ENCODE results near the gene TRIM27. TPM values are rescaled to one million over a fixed set of nuclear protein-coding genes. Genes with fewer than 3 reads are reported as not detected.
"Not testable (repeated sequence)": the region's sequence is repeated elsewhere in the genome, so short reads cannot be mapped to it uniquely, and the experiment has no call there.

TRIM27 gene
- total RNA-seq, 2 donors from 2014 or later, result 50.7 to 51.1 TPM

DNA sequence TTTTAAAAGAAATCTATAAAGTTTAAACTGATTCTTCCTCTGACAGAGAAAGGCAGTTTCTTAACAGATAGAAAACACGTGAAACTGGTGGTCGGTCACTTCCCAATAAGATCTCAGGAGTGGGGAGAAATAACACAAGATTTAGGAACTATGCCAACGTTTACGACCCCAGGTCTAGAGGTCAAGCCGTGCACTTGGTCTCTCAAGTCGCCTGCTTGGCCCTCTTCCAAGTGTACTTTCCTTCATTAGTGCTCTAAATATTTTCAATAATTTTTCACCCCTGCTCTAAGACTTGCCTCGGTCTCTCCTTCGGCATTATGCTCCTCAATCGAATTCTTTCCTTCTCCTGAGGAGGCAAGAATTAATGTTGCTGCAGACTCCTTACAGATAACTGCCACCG is 61.7 kb downstream of the TRIM27 start:
- Mint-ChIP-seq H3K9me3 (no peaks in the 10 kb centered on the region), H3K36me3 (ENCODE audit: insufficient read depth in 2 of 2) (peaks cover 1 to 6% of the 10 kb centered on the region in 2 donors), H3K4me3 (no peak overlapping the region), H3K27ac (peak overlapping the region; percentile 99), H3K27me3 (ENCODE audit: low read depth) (no peaks in the 10 kb centered on the region), H3K4me1 (ENCODE audit: low read depth) (peaks cover 24% of the 10 kb centered on the region)
- ATAC-seq (replicated peaks in 1 of 2), result no peak
- DNase-seq, result no peak

DNA sequence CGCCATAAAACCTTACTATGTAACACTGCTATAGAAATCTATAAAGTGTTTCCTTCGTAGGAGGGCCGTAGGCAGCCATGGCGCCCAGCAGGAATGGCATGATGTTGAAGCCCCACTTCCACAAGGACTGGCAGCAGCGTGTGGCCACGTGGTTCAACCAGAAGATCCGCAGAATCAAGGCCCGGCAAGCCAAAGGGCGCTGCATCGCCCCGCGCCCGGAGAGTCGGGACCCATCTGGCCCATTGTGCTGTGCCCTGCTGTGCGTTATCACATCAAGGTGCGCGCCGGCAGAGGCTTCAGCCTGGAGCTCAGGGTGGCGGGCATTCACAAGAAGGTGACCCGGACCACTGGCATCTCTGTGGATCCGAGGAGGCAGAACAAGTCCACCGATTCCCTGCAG is 62.4 kb downstream of the TRIM27 start:
- no peak overlapping the region for H3K27ac Mint-ChIP-seq
- H3K9me3 Mint-ChIP-seq, result peaks cover under 1 to 1% of the 10 kb centered on the region in 2 donors
- peaks cover 4 to 6% of the 10 kb centered on the region in 2 donors for H3K36me3 Mint-ChIP-seq (ENCODE audit: insufficient read depth in 2 of 2)
- peaks cover 21% of the 10 kb centered on the region for H3K4me1 Mint-ChIP-seq (ENCODE audit: low read depth)
- no peak for DNase-seq
- no peaks in the 10 kb centered on the region for H3K27me3 Mint-ChIP-seq (ENCODE audit: low read depth)
- no peak for ATAC-seq (replicated peaks in 1 of 2)
- H3K4me3 Mint-ChIP-seq, result no peak overlapping the region

DNA sequence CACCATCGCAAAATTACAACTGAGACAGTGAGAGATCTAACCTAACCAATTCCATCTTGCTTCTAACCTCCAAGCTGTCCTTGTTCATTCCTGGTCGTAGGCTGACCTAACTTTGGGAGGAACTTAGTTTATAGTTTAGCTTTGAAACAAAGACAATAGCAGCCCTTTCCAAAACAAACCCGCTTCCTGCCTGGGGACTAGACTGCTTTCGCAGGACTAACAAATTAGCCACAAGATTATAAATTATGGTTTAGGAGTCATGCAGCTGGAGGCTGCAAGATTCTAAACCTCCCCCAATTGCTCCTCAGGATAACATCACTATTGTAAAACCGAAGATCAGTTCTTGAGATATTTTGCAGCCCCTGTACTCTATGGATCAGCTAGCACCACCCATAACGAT is 63.2 kb downstream of the TRIM27 start:
- Mint-ChIP-seq H3K9me3 (peaks cover 2% of the 10 kb centered on the region in 2 donors), H3K36me3 (ENCODE audit: insufficient read depth in 2 of 2) (peaks cover 6 to 7% of the 10 kb centered on the region in 2 donors), H3K4me1 (ENCODE audit: low read depth) (peaks cover 21% of the 10 kb centered on the region), H3K27me3 (ENCODE audit: low read depth) (no peaks in the 10 kb centered on the region), H3K27ac (no peak overlapping the region), H3K4me3 (no peak overlapping the region)
- DNase-seq (no peak), ATAC-seq (replicated peaks in 1 of 2) (no peak)

DNA sequence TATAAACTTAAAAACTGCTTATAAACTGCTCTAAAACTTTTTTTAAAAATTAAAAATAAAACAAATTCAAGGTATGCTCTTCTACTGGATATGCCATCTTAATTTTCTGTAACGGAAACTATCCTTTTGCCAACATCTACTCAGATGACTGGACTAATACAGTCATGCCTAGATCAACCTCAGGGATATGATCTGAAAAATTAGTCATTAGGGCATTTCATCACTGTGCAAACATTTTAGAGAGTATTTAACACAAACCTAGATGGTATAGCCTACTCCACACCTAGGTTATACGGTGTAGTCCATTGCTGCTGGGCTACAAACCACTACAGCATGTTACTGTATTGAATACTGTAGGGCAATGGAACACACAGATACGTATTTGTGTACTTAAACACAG is 64.8 kb downstream of the TRIM27 start:
- Mint-ChIP-seq H3K4me1 (ENCODE audit: low read depth) (peaks cover 10% of the 10 kb centered on the region), H3K27me3 (ENCODE audit: low read depth) (no peaks in the 10 kb centered on the region), H3K9me3 (peaks cover 2% of the 10 kb centered on the region in 2 donors), H3K36me3 (ENCODE audit: insufficient read depth in 2 of 2) (peaks cover 5 to 6% of the 10 kb centered on the region in 2 donors), H3K27ac (no peak overlapping the region), H3K4me3 (no peak overlapping the region)
- DNase-seq, result no peak
- no peak for ATAC-seq (replicated peaks in 1 of 2)

DNA sequence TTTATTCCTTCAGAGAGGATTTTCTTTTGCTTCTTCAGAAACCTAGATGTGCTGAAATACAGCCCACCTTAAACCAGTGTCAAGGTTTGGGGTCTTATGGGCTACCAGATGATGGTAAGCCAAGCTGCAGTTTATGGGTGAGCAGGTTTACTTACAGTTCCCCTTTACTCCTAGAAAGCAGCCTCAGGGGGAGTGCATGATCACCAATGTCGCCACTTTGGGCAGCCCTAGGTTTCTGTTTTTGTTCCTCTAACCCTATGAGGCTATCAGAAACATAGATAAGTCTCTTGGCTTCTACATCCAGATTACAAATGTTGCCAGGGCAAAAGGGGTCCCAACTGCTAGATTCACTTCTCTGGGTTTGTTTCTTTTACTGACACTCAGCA is 67.2 kb downstream of the TRIM27 start:
- peaks cover 2 to 6% of the 10 kb centered on the region in 2 donors for H3K36me3 Mint-ChIP-seq (ENCODE audit: insufficient read depth in 2 of 2)
- no peaks in the 10 kb centered on the region for H3K4me1 Mint-ChIP-seq (ENCODE audit: low read depth)
- H3K4me3 Mint-ChIP-seq, result no peak overlapping the region
- peaks cover 2% of the 10 kb centered on the region in 2 donors for H3K9me3 Mint-ChIP-seq
- no peak for ATAC-seq (replicated peaks in 1 of 2)
- H3K27ac Mint-ChIP-seq, result no peak overlapping the region
- H3K27me3 Mint-ChIP-seq (ENCODE audit: low read depth), result peaks cover 2% of the 10 kb centered on the region
- DNase-seq, result no peak

DNA sequence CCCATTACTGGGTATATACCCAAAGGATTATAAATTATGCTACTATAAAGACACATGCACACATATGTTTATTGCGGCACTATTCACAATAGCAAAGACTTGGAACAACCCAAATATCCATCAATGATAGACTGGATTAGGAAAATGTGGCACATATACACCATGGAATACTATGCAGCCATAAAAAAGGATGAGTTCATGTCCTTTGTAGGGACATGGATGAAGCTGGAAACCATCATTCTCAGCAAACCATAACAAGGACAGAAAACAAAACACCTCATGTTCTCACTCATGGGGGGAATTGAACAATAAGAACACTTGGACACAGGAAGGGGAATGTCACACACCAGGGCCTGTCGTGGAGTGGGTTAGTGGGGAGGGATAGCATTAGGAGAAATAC is 69.4 kb downstream of the TRIM27 start:
- H3K4me1 Mint-ChIP-seq (ENCODE audit: low read depth); H3K9me3 Mint-ChIP-seq; H3K4me3 Mint-ChIP-seq; H3K36me3 Mint-ChIP-seq (ENCODE audit: insufficient read depth in 2 of 2); DNase-seq; ATAC-seq (replicated peaks in 1 of 2); H3K27ac Mint-ChIP-seq: not testable (repeated sequence)
- peaks cover 11% of the 10 kb centered on the region for H3K27me3 Mint-ChIP-seq (ENCODE audit: low read depth)

Other genes with a start within 250 kb of the TRIM27 start
- gene ZNF311, start 81.3 kb upstream of the TRIM27 start, total RNA-seq, result 1 to 10 TPM; 1.6 to 2.1 TPM
- gene OR2W1, start 121.2 kb upstream of the TRIM27 start, total RNA-seq, result not detected
- gene OR2B3, start 163.3 kb upstream of the TRIM27 start, total RNA-seq, result not detected
- not detected for gene OR2J1, start 175.5 kb upstream of the TRIM27 start, total RNA-seq
- gene OR2J3, start 184.1 kb upstream of the TRIM27 start, total RNA-seq, result not detected
- gene OR2J2, start 246.9 kb upstream of the TRIM27 start, total RNA-seq, result not detected